GM21723 (cell line): ENCODE data around the gene GGA1.

Experiments
- ATAC-seq: cut with Tn5 transposase; IDR thresholded peaks from one replicate; pipeline ENCODE4 v1.9.1; 2021; ENCODE audit warnings: mild to moderate bottlenecking, moderate library complexity; ENCODE audit not compliant: unreplicated experiment

GGA1 gene

DNA sequence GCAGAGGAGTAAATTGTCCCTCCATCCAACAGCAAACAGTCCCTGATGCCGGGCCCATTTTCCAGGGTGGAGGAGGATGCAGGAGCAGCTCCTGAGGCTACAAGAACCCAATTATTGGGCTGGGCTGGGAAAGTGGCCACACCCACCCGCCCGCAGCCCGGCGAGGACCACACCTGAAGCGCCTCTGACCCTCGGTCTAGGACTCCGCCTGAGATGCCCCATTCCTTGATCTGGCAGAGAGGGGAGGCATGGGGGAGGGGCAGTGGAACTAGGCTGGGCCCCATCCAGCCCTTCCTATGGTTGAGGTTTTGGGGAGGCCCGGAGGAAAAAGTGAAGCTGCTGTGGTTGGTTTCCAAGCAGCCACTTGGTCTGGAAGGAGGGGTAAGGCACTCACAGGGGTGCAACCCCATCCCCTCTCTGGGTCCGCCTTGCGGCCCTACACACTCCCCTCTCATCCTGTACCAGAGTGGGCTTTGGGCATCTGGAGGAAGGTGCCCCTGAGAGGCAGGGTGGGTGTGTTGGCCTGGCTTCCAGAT, 64.4 kb downstream of the GGA1 start:
- ATAC-seq = no peak

DNA sequence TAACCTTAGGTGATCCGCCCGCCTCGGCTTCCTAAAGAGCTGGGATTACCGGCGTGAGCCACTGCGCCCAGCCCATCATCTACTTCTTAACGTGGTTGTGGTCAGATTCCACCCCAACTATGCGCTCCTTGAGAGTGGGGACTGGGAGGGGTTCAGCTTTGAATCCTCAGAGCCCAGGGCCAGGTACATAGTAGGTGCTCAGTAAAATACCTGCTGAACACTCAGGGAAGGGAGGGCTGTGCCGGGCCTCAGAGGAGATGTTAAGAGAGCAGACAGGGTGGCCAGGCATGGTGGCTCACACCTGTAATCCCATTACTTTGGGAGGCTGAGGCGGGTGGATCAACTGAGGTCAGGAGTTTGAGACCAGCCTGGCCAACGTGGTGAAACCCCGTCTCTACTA, 65.6 kb downstream of the GGA1 start:
- no peak for ATAC-seq

DNA sequence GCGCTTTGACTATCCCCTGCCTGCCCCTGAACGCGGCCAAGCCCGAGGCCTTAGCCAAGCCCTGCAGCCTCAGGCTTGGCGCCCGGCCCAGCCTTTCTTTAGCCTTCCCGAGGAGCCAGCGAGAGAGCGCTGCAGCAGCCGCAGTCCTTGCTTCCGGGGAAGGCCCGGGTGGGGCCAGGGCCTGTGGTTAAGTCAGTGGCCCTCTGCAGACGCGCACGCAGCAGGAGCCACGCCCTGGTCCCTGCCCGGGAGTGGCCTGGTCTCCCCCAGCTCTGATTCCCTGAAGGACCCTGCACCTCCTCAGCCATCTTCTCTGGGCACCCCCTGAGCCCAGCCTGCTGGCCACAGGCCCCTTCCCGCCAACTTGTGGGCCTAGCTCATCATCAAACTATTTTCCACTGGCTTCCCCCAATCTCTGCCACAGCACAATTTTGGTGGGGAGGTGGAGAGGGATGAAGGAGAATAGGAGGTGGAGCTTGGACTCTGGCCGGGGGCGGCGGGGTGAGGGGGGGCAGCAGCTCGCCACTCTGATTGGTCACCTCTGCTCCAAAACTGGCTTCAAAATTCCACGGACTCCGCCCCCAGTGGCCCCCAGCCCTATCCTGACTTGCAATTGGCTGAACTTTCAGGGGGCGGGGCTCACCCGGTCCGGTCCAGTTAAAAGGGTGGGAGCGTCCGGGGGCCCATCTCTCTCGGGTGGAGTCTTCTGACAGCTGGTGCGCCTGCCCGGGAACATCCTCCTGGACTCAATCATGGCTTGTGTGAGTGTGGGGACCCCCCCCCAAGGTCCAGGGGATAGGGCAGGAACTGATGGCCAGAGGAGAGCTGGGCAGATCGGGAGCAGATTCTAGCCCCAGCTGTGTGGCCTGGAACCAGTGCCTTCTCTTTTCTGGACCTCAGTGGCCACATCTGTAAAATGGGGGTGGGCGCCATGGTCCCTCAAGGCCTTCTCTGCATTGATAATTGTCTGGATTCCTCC, 66.6 kb downstream of the GGA1 start, which contains the start of gene LGALS1:
LGALS1 (plus strand) TSS at position 686 of the 979 bp plus-strand sequence; CDS start at position 753, 67 bp downstream.
- peak; percentile 46 for ATAC-seq

DNA sequence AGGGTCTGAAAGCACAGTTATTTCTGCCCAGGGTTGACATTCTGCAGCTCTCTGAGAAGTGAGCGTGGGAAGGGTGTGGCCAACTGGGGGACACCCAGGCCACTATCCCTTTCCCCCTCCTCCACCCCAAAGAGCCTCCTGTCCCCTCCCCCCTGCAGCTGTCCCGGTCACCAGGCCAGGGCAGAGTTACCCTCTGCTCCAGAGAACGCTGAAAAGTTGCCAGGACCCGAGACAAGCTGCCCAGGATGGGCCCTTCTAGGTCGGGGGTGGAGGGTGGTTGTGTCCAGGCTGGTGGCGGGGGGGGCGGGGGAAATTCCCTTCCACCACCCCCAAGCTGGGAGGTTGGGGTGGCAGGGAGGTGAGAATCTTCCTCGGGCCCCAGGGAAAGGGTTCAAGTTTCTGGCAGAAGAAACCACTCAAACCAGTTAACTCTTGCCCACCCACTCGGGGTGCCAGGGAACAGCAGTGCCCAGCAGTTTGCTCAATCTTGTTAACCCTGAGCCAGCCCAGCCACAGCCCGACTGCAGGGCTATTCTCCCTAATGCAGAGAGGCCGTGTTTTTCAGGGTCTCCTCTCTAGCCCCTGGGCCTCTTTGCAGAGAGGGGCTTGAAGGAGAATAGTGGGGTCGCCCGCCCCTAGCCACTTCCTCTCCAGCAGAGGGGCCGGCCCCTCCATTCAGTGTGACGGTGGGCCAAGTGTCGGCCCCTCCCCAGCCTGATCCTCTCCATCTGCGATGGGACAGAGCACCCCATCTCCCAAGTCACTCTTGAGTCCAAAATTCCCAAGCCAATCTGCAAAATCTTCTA, 67.5 kb downstream of the GGA1 start:
- ATAC-seq = peak; percentile 4

DNA sequence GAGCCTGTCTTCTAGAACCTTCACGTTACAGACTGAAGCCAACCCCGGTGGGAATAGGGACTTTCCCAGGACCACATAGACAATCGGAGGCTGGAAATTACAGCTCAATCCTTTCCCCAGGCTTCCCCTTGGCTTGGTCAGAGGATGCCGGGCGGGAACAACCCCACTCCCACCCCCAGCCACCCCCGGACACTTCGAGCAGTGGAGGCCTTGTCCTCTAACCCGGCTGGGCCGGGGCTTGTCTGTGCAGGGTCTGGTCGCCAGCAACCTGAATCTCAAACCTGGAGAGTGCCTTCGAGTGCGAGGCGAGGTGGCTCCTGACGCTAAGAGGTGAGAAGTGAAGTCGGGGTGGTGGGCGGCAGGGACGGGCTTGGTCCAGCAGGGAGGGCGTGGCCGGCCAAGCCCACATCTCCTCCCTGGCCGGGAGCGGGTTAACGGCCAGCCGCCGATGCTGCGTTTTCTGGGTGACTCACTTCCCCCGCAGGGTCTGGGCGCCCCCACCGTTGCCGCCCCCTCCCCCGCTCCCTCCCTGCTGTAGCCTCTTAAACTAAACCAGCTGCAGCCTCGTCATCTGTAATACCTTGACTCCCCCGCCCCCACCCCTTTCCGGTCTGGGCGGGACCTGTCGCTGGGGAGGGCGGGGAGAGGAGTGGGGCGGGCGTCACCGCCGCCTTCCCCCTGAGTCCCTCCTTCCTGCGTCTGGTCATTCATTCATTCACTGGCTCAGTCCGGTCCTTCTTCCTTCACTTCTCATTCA, 68.3 kb downstream of the GGA1 start:
- peak; percentile 44 for ATAC-seq

DNA sequence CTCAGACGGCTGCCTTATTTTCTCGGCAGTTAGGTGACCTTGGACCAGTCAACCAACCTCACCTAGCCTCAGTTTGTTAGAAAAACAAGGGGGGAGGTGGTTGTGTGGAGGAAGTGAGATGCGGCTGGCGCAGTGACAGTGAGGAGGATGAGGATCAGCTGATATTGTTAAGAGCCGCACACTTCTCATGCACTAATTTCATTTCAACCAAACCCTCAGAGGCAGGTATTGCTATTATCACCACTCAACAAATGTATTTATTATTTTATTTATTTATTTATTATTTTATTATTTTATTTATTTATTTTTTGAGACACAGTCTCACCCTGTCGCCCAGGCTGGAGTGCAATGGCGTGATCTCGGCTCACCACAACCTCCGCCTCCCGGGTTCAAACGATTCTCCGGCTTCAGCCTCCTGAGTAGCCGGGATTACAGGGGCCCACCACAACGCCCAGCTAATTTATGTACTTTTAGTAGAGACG, 68.9 kb downstream of the GGA1 start:
- no peak for ATAC-seq

DNA sequence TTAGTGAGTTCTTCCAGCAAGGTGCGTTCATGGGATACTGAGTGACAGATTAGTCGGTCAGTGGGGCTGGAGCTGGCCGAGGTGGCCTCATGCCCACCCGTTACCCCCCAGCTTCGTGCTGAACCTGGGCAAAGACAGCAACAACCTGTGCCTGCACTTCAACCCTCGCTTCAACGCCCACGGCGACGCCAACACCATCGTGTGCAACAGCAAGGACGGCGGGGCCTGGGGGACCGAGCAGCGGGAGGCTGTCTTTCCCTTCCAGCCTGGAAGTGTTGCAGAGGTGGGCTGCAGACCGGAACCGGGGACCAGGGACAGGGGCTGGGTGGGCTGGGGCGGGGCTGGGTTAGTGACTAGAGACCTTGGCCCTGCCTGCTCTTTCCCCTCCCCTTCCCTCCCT, 69.7 kb downstream of the GGA1 start:
- no peak for ATAC-seq

DNA sequence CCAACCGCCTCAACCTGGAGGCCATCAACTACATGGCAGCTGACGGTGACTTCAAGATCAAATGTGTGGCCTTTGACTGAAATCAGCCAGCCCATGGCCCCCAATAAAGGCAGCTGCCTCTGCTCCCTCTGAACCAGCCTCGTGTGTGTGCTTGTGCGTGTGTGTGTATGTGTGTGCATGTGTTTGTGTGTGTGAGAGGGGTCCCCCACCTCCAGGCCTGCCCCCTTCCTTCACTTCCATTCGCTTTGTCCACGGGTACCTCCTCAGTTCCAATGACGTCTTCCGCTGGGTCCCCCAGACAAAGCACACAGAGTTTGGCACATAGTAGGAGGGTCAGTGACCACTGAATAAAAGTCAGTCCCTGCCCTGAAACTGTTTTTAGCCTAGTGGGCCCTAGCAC, 71.0 kb downstream of the GGA1 start:
- no peak for ATAC-seq

DNA sequence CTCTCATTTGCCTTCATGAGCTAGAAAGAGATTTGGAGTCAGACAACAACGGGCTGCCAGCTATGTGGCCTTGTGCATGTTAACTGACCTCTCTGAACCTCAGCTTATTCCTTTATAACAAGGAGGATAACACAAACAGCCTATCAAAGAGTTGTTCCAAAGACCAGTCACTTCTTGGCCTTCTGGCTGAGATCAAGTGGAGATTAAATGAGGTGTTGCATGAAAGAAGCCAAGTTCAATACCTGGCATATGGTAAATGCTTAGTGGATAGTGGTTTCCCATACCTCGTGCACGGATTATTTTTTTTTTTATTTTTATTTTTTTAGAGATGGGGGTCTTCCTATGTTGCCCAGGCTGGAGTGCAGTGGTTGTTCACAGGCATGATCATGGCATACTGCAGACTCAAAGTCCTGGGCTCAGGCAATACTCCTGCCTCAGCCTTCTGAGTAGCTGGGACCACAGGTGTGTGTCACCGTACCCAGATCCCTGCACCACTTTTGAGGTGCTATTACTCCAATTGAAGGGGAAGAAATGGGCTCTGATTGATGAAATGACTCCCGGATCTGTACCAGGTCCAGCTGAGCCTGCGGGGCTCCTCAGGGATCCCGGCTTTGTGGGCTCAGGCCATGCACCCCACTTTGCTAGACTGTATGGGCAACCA, 71.7 kb downstream of the GGA1 start:
- ATAC-seq = no peak

DNA sequence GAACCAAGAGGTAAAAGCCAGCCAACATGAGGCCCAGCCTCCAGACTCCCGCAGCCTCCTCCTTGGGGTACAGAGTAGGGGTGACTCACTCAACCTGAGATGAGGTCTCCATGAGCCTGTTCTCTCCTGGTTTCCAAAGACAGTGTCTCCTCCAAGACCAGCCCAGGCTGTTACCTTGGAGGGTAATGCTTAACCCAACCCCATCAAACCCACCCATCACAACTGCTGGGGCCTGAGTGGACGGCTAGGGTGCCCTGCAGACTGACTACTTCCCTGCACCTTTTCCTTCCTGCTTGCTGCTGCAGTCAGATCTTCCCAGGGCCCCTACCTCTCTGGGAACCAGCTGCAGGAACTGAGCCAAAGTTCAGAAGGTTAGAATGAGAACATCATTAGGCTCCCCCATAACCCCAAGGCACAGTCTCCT, 72.4 kb downstream of the GGA1 start:
- no peak for ATAC-seq

DNA sequence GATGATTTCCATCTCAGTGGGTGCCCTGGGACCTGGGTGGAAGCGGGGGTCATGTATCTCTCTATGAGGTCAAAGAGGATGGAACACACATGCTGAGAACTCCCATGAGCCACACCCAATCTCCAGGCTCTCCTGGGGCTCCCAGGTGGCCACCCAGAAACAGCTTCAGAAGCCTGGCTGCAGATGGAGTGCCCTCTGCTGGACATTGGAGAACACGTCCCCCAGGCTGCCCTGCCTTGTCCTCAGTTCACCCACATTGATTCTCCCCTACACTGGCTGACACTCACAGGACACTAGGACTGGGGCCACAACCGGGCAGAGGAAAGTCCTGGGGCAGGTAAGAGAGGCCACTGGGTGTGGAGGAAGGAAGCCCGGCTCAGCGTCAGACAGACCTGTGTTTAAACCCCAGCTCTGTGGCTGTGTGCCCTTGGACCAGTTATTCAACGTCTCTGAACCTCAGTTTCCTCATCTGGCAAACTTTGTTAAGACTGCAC, 73.0 kb downstream of the GGA1 start:
- no peak for ATAC-seq
